Mammary microvascular endothelial cell (primary cell): ENCODE measurements around the gene NPVF. TPM values are rescaled to one million over a fixed set of nuclear protein-coding genes. Genes with fewer than 3 reads are reported as not detected.

Source experiments
- total RNA-seq: library from RNA; depleted of rRNA; stranded (reverse); fragments of >200 nt; gene quantifications from 2 replicates; pipeline ENCODE4 v1.2.3, GENCODE V29; 2015

Gene NPVF, protein sequence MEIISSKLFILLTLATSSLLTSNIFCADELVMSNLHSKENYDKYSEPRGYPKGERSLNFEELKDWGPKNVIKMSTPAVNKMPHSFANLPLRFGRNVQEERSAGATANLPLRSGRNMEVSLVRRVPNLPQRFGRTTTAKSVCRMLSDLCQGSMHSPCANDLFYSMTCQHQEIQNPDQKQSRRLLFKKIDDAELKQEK
- total RNA-seq = not detected in 2 replicates

DNA sequence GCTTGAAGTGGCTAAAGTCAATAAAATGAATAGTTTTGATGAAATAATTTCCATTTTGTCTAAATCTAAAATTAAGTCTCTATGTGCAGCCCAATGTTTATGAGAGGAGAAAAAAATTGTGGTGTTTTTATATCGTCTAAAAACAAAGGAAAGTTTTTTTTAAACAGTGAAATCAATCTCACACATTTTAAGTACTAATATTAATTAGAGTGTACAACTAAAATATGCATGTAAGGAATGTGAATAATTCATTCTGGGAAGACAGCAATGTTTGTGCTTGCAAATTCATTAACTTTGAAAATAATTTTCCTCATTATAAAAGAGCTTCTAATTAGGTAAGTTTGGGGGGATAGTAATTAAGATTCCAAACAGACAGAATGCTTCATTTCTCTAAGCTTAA lies at the start of gene NPVF:
Gene NPVF, minus strand, starts transcription at position 101 of the 400 bp plus-strand sequence. Its CDS starts 47 bp downstream, at position 54.

Other genes starting within 250 kb of the NPVF start
- gene OSBPL3, start 248.3 kb downstream of the NPVF start, total RNA-seq = 25.6 and 28.7 TPM in 2 replicates
- gene CYCS, start 103.2 kb downstream of the NPVF start, total RNA-seq = 75.1 and 93.4 TPM in 2 replicates